Fibroblast of peridontal ligament (primary cell): Measurements from ENCODE around the gene MYL10.
"Not testable (repeated sequence)": the region's sequence is repeated elsewhere in the genome, so short reads cannot be mapped to it uniquely, and the experiment has no call there.

ENCODE experiments used
- DNase-seq: peaks from one replicate; pipeline ENCODE4 v3.0.0-alpha.2; 2010; ENCODE audit errors: extremely low read depth

The MYL10 gene

DNA sequence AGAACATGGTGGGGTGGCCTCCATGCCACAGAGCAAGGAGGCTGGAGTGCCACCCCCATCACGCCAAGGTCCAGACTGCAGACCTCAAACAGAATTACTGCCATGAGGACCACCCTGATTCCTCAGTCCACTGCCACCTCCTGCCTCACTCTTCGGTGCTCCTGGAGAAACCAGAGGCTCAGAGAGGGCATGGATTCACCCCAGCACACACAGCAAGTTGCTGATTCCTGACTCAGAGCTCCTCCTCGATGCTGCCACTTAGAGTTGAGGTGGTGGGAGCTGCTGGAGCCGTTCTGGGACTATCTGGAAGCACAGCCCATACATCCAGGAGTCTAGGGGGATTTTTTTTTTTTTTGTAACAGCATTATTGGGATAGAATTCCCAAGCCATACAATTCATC is 22.0 kb upstream of the MYL10 start:
- DNase-seq, result no peak

DNA sequence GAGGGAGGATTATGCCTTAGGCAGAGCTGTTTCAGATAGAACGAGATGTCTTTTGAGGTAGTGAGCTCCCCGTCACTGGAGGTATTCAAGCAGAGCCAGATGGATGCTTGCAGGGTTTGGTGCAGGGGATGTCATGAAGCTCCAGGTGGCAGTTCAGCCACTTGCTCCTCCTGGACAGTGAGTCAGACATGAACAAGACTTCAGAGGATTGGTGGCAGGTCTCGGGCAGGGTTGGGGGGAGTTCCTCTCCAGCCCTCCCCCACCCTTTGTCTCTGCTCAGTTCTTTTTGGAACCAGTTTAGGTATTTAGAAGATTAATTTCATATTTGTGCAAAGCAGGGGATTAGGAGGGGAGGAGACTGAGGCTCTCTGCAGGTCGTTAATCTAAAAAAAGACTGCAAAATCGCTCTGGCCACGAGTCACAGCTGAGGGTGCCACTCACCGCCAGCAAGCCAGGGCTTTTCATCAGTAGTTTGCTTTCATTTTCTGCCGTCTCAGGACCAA is 21.5 kb upstream of the MYL10 start:
- no peak for DNase-seq

DNA sequence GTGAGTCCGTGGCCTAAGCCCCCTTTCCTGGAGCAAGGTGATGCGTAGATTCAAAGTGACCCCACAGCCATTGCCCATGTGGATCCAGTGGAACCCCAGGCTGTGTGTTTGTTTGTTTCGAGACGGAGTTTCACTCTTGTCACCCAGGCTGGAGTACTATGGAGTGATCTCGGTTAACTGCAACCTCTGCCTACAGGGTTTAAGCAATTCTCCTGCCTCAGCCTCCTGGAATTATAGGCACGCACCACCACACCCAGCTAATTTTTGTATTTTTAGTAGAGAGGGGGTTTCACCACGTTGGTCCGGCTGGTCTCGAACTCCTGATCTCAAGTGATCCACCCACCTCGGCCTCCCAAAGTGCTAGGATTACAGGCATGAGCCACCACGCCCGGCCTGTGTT is 18.8 kb upstream of the MYL10 start:
- DNase-seq, result not testable (repeated sequence)

DNA sequence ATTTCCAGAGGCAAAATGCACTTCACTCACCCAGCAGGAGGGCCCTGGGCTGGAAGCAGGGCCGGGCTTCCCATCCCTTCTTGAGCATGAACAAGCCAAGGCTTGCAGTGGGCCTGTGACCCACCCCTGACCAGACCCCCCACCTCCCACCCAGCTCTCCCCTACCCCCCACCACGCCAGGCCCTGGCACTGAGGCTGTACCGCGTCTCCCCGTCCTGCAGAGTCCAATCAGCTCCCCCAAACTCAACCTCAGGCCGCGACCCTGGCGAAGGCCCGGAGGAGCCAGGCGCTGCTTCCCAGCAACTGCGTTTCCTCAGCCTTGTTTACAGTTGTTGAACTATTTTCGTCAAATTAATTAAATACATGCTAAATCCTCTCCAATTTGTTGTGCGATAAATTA is 16.9 kb upstream of the MYL10 start:
- DNase-seq, result no peak

DNA sequence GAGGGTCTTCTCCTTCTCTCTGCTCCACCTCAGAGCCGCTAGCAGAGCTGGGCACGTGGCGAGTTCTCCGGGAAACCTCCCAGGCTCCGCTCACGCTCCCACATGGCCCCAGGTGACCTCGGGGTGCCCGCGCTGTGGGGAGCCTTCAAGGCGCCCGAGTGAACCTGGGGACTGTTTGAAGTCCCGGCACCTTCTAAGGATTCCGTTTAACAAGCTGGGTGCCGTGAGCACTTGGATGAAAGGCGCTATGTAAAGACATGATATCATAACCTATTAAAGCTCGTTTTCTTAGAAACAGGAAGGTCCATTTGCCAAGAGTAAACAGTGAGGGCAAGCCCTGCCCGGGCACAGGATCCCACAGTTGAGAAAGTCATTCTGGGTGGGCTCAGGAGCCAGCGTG is 15.8 kb upstream of the MYL10 start:
- no peak for DNase-seq

DNA sequence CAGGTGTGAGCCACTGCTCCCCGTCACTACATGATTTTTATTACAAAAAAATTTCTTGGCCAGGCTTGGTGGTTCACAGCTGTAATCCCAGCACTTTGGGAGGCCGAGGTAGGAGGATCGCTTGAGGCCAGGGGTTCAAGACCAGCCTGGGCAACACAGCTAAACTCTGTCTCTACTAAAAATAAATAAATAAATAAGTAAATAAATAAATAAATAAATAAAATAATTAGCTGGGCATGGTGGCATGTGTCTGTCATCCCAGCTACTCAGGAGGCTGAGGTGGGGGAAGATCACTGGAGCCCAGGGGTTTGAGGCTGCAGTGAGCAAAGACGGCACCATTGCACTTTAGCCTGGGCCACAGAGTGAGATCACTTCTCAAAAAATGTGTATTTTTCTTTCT is 10.0 kb upstream of the MYL10 start:
- DNase-seq, result not testable (repeated sequence)

DNA sequence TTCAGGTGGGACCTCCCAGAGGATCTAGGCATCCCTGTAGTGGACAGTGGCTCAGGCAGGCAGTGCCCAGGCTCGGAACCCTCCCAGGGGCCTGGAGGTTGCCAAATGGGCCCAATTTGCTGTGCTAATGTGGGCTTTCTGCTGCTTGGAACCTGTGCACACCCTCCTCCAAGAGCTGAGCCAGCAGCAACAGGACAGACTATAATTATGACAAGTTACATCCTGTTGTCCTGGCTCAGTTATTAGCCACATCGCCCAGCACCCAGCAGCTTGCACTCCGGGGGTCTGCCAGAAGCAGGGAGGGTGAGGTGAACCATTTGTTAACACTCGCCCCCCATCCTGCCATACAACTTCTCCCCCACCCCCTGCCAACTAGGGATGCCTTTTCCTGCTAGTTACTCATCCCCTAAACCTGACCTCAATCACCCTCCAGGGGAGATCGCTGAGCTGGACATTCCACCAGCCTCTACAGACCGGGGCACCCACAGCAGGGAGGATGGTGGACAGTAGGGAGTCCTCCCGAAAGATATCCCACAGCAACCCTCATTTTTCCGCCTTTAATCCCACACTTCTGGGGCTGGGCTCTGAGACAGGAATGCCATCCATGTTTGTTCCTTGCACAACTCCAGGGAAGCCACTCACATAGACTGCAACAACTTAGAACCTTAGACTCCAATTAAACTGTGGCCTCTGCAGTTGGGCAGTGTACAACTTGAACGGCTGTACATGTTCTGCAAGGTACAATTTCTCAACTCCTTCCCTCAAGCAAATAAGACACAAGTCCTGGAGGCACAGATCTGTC is 7.9 kb upstream of the MYL10 start:
- no peak for DNase-seq

DNA sequence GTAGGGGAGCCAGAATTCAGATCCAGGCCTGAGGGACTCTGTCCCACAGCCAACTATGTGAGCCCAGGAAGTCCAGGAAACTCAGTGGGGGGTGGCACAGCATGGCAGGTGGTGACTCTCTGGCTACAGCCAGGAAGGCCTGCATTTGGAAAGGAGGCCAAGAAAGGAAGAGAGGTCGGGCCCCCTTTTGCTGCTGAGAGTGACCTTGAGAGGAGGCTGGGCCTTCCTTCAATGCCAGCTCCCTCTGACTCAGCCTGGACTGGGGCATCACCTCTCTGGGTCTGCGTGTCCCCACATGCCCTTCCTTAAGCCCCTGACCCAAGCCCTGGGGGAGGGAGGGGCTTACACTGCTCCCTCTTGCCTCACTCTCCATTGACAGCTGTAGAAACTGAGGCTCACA is 6.4 kb upstream of the MYL10 start:
- no peak for DNase-seq

DNA sequence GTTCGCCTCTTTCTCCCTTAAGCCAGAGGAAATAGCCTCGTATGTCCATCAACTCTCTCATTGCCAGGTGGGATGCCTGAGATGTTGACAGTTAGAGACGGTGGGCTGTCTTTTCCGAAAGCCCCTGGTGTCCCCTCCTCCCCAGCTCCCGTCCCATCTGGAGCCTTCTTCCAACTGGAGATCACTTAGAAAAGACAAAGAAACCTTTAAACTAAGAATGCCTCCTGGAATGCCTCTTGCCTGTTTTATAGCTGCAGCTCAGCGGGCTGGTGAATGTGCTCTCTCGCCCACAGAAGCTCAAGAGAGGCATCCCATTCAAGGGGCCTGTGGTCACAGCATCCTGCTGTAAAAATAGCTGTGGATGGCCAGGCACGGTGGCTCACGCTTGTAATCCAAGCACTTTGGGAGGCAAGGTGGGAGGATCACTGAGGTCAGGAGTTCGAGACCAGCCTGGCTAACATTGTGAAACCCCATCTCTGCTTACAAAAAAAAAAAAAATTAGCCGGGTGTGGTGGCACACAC is 5.2 kb upstream of the MYL10 start:
- no peak for DNase-seq

DNA sequence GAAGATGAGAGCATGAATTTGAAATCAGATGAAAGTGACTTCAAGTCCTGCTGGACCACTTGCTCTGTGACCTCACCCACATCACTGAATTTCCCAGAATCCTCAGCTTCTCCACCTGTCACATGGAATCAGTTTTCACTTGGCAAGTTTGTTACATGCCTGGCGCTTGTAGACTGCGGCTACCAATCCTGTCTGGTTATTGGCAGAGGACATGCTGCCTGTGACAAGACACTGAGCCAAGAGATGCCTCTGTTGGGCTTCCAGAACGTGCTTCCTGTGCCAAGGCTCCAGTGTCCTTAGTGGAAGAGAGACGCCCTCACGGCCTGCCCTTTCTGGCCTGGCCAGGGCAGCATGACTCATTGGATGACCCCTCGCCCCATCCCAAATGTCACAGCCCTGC is 4.4 kb upstream of the MYL10 start:
- DNase-seq, result no peak

DNA sequence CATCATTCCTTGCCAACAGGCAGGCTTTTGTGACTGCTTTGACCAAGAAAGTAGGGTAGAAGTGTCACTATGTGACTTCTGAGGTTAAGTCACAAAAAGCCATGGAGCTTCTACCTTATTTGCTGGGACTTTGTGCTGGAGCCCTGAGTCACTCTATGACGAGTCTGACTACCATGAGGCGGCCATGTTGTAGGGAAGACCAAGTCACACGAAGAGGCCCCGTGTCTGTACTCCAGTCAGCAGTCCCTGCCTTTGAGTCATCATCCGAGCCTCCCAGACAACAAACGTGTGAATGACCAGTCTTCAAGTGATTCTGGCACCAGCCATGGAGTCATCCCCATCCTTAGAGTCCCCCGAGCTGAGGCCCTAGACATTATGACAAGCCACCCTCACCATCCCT is 3.5 kb upstream of the MYL10 start:
- DNase-seq, result no peak

DNA sequence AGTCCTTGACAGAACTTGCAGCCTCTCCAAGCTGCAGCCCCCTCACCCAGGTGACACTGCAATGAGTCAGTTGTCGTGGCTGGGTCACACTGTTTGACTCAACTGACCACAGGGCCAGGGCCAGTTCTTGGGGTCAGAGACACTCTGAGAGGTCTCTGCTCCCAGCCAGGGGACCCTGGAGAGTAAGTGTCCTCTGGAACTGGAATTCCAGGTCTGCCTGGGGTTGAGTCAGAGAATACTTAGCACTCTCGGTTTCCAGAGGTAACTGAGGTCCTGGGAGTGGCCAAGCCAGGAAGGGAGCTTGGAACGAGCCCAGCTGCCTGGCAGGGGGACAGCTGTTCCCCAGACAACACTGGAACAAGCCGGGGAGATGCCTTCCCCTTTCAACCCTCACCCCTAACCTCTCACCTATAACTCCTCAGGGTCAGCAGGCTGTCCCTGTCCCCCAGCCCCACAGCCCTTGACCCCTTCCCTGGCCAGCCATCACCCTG is 2.2 kb upstream of the MYL10 start:
- no peak for DNase-seq

DNA sequence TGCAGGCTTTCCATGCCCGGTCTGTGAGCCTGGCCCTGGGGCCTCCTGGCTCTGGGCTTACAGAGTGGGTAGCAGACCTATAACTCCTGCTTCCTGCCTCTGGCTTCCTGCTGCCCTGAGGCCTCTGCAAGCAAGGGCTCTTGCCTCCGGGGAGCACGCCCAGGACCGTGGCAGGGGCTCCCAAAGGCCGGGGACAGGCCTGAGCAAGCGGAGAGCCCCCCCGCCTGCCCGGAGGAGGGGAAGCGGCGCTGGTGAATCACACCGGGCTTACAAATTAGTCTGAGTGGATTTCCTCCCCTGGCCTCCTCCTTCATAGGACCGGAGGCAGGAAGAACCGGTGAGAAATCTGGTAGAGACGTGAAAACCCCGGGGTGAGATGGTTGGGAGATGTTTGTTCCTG is 1.5 kb upstream of the MYL10 start:
- DNase-seq, result no peak

DNA sequence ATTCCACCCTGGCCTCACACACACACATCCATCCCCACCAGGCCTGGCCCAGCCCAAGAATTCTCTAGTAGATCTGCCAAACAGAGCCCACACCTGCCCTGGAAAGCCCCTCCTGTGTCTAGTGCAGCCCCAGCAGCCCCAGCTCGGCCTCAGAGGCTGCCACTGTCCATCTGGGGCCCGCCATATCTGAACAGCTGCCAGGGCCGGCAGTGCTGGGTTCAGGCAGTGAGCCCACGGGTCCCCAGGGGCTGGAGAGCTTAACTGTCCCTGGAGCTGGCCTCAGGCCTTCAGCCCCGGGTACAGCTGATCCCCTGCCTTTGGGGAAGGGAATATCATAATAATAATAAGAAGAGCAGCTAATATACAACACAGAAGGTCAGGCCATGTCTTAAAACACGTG is 574 bp downstream of the MYL10 start:
- DNase-seq, result no peak

DNA sequence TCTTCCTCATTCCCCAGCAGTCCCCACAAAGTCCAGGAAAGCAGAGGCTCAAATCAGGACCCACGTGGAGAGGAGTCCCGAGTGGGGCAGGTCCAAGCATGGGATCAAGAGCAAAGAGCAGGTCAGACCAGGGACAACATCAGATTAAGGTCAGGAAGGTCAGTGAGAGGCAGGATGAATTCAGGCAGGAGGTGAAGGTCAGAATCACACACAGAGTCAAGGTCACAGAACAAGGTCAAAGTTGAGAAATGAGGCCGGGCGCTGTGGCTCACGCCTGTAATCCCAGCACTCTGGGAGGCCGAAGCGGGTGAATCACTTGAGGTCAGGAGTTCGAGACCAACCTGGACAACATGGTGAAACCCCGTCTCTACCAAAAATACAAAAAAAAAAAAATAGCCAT is 2.3 kb downstream of the MYL10 start:
- no peak for DNase-seq

DNA sequence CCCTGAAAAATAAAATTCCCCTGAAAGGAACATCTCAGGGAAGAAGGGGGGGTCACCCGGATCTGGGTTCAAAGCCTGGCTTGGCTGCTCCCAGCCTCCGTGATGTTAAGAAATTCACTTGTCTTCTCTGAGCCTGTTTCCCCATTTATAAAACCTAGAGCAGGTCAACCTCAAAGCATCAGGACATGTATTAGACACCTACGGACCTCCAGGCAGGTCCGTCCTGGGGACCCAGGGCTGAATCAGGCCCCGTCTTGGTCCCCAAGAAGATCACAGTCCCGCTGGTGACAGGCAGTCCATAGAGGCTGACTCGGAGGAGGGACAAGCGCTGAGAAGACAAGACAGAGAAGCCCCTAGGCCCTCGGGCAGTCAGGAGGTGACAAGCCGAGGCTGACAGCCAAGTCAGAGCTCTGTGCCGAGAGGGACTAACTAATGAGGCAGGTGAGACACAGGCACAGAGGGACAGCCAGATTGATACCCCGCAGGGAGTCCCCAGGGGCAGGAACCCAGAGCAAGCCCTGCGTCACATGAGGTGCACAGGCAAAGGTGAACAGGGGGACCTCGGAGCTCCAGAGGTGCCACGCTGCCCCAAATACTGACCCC is 2.9 kb downstream of the MYL10 start:
- DNase-seq, result no peak

DNA sequence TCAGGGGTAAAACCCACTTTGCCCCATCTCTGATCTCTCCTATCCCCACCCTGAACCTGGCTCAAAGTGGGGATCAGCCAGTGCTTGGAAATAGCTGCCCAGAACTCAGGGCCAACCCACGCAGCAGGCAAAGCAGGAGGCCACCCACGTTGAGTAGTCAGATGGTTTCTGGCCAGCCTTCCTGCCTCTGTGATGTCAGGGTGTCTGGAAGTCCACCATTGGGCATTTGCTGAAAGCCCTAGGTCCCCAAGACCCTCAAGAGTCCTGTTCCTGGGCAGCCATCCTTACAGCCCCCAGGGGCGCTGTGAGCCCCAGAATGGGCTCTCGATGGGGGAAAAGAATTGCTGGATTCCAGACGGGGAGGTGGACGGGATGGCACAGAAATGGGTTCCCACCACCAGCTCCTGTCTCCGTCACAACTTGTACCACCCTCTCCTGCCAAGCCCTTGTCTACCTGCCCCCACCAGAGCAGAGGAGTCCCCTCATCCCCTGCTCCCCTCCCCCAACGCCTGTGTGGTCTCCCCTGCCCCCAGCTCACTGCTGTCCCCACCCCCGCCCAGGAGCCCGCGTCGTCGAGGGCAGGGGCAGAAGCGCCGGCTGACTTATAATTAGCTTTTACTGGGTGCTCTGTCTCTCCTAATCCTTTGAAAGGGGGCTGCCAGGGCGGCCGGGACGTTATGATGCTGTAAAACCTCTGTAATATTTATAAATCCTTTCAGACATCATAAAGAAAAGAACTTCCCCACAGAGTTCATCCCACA is 3.9 kb downstream of the MYL10 start:
- DNase-seq, result no peak

DNA sequence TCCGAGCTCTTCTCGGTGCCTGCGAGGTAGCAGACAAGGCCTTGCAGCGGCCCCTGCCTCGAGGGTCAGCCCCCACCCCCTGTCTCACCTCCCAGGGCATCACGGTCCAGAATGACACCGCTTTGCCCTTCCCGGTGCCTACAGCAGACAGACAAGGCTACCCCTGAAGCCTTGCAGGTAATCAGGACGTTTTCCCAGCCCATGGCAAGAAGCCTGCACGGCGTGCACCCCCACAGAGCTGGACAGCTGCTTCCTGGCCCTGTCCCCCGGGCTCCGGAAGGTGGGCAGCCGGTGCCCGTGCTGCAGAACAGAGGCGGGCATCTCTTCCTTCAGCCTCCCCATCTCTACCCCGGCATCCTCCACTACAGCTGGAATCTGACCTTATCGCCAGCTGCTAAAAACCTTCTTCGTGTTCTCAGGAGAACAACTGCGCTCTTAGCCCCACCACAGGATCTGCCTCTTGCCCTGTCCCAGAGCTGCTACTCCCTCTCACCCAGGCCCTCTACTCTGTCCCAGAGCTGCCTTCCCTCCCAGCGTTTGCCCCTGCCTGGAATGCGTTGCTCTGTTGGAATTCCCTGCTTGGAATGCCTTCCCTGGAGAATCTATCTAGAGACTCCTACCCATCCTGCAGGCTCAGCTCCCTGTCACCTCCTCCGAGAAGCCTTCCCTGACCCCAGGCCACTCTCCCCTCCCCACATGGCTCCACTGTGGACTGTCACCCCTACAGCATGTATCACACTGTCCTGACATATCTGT is 4.7 kb downstream of the MYL10 start:
- DNase-seq, result no peak

DNA sequence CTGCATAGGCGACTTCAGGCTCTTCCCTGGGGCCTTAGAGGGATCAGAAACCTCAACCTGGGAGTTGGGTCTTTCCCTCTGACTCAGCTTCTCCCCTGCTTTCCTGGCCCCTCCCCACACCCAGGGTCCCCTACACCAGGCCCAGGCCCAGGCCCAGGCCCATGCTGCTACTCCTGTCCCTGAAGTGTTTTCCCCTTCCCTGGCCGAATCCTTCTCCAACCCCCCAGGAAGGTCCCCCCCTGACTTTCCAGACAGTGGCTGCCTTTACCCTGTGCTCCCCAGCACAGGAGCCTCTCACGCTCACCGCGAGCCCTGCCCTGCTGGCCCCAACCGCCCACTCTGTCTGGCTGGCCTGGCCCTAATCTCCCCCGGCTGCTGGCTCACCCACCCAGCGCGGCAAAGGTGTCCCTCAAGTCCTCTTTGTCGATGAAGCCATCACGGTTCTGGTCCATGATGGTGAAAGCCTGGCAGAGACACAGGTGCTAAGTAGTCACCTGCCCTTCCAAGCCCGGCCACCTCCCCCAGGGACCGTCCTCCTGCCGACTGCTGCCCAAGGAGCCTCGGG is 6.4 kb downstream of the MYL10 start:
- no peak for DNase-seq

DNA sequence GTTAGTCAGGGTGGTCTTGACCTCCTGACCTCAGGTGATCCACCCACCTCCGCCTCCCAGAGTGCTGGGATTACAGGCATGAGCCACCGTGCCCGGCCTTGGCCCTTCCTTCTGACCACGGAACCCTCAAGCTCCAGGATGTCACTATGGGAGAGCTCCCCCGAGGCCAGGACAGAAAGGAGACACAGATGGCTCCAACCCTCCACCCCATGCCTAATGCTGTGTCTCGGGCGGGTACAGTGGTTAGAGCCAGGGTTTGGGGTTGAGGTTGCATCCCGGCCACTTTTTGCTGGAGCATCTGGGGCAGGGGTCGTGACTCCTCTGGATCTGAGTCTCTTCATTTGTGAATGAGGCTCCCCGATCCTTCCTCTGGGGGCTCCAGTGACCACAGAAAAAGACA is 8.1 kb downstream of the MYL10 start:
- no peak for DNase-seq

DNA sequence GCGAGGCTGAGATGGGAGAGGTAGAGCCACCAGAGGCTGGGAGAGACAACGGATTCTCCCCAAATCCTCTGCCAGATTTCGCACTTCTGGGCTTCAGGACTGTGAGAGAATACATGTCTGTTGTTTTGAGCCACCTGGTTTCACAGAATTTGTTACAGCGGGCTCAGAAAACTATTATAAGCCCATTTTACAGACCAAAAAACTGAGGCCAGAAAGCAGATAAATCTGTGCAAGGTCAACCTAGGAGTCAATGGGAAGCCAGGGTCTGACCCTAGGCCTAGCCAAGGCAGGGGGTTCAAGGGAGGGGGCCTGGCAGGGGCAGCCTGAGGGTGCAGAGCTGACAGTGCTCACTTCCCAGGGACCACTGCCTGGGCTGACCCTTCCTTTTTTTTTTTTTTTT is 8.7 kb downstream of the MYL10 start:
- DNase-seq, result no peak
